ENCODE data around the gene MAD1L1. TPM values are rescaled to one million over a fixed set of nuclear protein-coding genes. Genes with fewer than 3 reads are reported as not detected.

MAD1L1 gene
- total RNA-seq, 2 experiments from 2014 or later = 58.3 to 65.3 TPM

DNA sequence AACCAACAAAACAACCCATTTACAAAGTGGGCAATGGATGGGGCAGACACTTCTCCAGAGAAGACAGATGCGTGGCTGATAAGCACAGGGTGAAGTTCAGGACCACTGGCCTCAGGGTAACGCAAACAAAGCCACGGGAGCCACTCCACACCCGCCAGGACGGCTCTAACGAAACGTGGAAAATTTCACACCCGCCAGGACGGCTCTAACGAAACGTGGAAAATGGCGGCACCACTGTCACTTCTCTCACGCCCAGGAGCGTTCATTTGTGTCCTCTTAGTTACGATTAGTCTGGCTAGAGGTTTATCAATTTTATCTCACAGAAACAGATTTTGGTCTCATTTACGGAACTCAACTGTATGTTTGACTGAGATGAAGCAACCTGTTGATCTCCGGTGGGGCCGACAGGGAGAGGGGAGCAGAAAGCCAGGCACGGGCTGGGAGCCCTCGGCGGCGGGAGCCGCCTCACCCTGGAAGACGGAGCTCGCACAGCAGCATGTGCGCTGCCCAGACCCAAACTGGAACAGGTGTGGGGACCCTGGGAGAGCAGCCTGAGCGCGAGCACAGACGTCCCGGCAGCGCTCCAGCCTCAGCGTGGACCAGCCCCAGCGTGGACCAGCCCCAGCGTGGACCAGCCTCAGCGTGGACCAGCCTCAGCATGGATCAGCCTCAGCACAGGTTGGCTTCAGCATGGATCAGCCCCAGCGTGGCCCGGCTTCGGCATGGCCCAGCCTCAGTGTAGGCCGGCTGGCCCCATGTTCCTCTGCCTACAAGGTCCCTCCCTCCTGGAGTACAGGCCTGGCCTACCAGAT, 243.5 kb downstream of the MAD1L1 start:
- Histone ChIP-seq H3K9me2 (ENCODE audit: insufficient read depth, low read length) (no peaks in the 10 kb centered on the region), H3K4me2 (ENCODE audit: low read length) (no peak overlapping the region), H3K4me3 (ENCODE audit: low read depth, low read length, poor library complexity, severe bottlenecking) (no peak overlapping the region), H3K27ac (ENCODE audit: low read depth, low read length, poor library complexity, severe bottlenecking) (no peak overlapping the region), H3K79me2 (ENCODE audit: insufficient read depth, low read depth, low read length) (no peaks in the 10 kb centered on the region), H3K9me3 (ENCODE audit: low read length) (no peaks in the 10 kb centered on the region), H4K20me1 (ENCODE audit: insufficient read depth, low read length) (no peaks in the 10 kb centered on the region), H2AFZ (ENCODE audit: low read length) (no peak overlapping the region), H3K4me1 (ENCODE audit: insufficient read depth, low read length, poor library complexity, severe bottlenecking) (no peaks in the 10 kb centered on the region), H3K36me3 (ENCODE audit: insufficient read depth, low read length) (no peaks in the 10 kb centered on the region)
- TF ChIP-seq EZH2phosphoT487 (IDR thresholded peaks at IDR 0.05; ENCODE audit: borderline replicate concordance, low read depth, low read length) (no peak), CTCF (conservative IDR thresholded peaks at IDR 0.05; ENCODE audit: low read length) (no peak)
- CTCF ChIA-PET (ENCODE audit: unreplicated experiment) = no interaction called here
- BruUV-seq (replicated peaks) = no TSS peak
- intact Hi-C loops (cut with micrococcal nuclease; ENCODE audit: unreplicated experiment) = no loop called here
- DNase-seq (ENCODE audit: low spot score) = no peak
- POLR2A ChIA-PET = no interaction called here

- Histone ChIP-seq H3K36me3 (ENCODE audit: insufficient read depth, low read length) (no peaks in the 10 kb centered on the region), H3K79me2 (ENCODE audit: insufficient read depth, low read depth, low read length) (no peaks in the 10 kb centered on the region), H3K4me3 (ENCODE audit: low read depth, low read length, poor library complexity, severe bottlenecking) (no peak overlapping the region), H3K4me2 (ENCODE audit: low read length) (no peak overlapping the region), H3K27ac (ENCODE audit: low read depth, low read length, poor library complexity, severe bottlenecking) (no peak overlapping the region), H3K9me2 (ENCODE audit: insufficient read depth, low read length) (no peaks in the 10 kb centered on the region), H2AFZ (ENCODE audit: low read length) (no peak overlapping the region), H3K9me3 (ENCODE audit: low read length) (no peaks in the 10 kb centered on the region), H3K4me1 (ENCODE audit: insufficient read depth, low read length, poor library complexity, severe bottlenecking) (no peaks in the 10 kb centered on the region), H4K20me1 (ENCODE audit: insufficient read depth, low read length) (no peaks in the 10 kb centered on the region)
- POLR2A ChIA-PET = no interaction called here
- no TSS peak for BruUV-seq (replicated peaks)
- CTCF ChIA-PET (ENCODE audit: unreplicated experiment) = no interaction called here
- intact Hi-C loops (cut with micrococcal nuclease; ENCODE audit: unreplicated experiment) = no loop called here
- TF ChIP-seq EZH2phosphoT487 (IDR thresholded peaks at IDR 0.05; ENCODE audit: borderline replicate concordance, low read depth, low read length) (no peak), CTCF (conservative IDR thresholded peaks at IDR 0.05; ENCODE audit: low read length) (no peak)
- no peak for DNase-seq (ENCODE audit: low spot score)
Measured at GRCh38 chr7:1988533-1988930, 244.2 kb downstream of the MAD1L1 start.

Measured in OCI-LY7 (cell line).